Gastrocnemius medialis (tissue), 4 donors: Measurements from ENCODE around the gene ME3.

Source experiments
- CTCF ChIP-seq, 5 experiments: fragments of 450-650 bp in 3 of 5; fragments of 200-600 bp in 2 of 5; sonication (generic) in 2 of 5; IDR thresholded peaks in 4 of 5; conservative IDR thresholded peaks in 1 of 5; 1 replicate in 4 of 5; 2 replicates in 1 of 5; pipeline ENCODE4 v1.5.1; 2016 to 2019; ENCODE audit warnings: antibody characterized with exemption in 5 of 5, mild to moderate bottlenecking in 3 of 5, moderate library complexity in 3 of 5
- POLR2A ChIP-seq, 2 donors: fragments of 450-650 bp; IDR thresholded peaks; one replicate each; pipeline ENCODE4 v1.6.1; 2017; ENCODE audit warnings: antibody characterized with exemption in 2 of 2, mild to moderate bottlenecking in 2 of 2, moderate library complexity in 2 of 2

- TF ChIP-seq POLR2A (IDR thresholded peaks at IDR 0.05) (no peak), CTCF (IDR thresholded peaks at IDR 0.05 in 4 of 5, conservative IDR thresholded peaks at IDR 0.05 in 1 of 5) (no peak)
Observed at GRCh38 chr11:86495351-86495750, 177.1 kb downstream of the ME3 start.
